Astrocyte of the spinal cord (primary cell): ENCODE data around the gene TRIM24.

Experiments
- DNase-seq: peaks from one replicate; pipeline ENCODE4 v3.0.0; 2011; ENCODE audit warnings: low read depth, low spot score
- H3K4me3 ChIP-seq: 2 replicates; pipeline ENCODE4 v1.5.1; 2011; ENCODE audit warnings: low read depth, mild to moderate bottlenecking, low read length, moderate library complexity
- in situ Hi-C: cut with HindIII; loops from 2 replicates; pipeline ENCODE4 v1.10.0; 2017; ENCODE audit warnings: low sequenced_read_pairs
- TF ChIP-seq, protein P1 (sequence below): IDR thresholded peaks from 2 replicates; pipeline ENCODE4 v1.5.1; 2012; ENCODE audit warnings: low read depth, mild to moderate bottlenecking, low read length, inconsistent platforms

Gene TRIM24

GRCh38 chr7:138546829-138547228, 86.8 kb downstream of the TRIM24 start:
- H3K4me3 ChIP-seq, result no peak overlapping the region
- TF ChIP-seq, protein P1, sequence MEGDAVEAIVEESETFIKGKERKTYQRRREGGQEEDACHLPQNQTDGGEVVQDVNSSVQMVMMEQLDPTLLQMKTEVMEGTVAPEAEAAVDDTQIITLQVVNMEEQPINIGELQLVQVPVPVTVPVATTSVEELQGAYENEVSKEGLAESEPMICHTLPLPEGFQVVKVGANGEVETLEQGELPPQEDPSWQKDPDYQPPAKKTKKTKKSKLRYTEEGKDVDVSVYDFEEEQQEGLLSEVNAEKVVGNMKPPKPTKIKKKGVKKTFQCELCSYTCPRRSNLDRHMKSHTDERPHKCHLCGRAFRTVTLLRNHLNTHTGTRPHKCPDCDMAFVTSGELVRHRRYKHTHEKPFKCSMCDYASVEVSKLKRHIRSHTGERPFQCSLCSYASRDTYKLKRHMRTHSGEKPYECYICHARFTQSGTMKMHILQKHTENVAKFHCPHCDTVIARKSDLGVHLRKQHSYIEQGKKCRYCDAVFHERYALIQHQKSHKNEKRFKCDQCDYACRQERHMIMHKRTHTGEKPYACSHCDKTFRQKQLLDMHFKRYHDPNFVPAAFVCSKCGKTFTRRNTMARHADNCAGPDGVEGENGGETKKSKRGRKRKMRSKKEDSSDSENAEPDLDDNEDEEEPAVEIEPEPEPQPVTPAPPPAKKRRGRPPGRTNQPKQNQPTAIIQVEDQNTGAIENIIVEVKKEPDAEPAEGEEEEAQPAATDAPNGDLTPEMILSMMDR, result no peak
- in situ Hi-C loops, result no loop called here
- no peak for DNase-seq

- no peak for DNase-seq
- TF ChIP-seq, protein P1, result no peak
- H3K4me3 ChIP-seq, result no peak overlapping the region
- in situ Hi-C loops, result no loop called here
Observed at GRCh38 chr7:138549082-138549481, 89.0 kb downstream of the TRIM24 start.

- no peak overlapping the region for H3K4me3 ChIP-seq
- DNase-seq, result no peak
- in situ Hi-C loops, result no loop called here
- TF ChIP-seq, protein P1, result no peak
Observed at GRCh38 chr7:138550337-138550736, 90.3 kb downstream of the TRIM24 start.

GRCh38 chr7:138551102-138551501, 91.0 kb downstream of the TRIM24 start:
- no peak overlapping the region for H3K4me3 ChIP-seq
- no peak for DNase-seq
- TF ChIP-seq, protein P1, result no peak
- in situ Hi-C loops, result no loop called here

- in situ Hi-C loops, result no loop called here
- no peak for DNase-seq
- no peak overlapping the region for H3K4me3 ChIP-seq
- TF ChIP-seq, protein P1, result no peak
Observed at GRCh38 chr7:138553805-138554204, 93.7 kb downstream of the TRIM24 start.

GRCh38 chr7:138554674-138555073, 94.6 kb downstream of the TRIM24 start:
- no peak for DNase-seq
- H3K4me3 ChIP-seq, result no peak overlapping the region
- in situ Hi-C loops, result no loop called here
- TF ChIP-seq, protein P1, result no peak

- H3K4me3 ChIP-seq, result no peak overlapping the region
- TF ChIP-seq, protein P1, result no peak
- in situ Hi-C loops, result no loop called here
- DNase-seq, result no peak
Observed at GRCh38 chr7:138555684-138556083, 95.6 kb downstream of the TRIM24 start.
